ENCODE measurements around the gene CHRND.
A peak's percentile ranks its signal among the peaks of the same experiment; 100 is the strongest.

DNA sequence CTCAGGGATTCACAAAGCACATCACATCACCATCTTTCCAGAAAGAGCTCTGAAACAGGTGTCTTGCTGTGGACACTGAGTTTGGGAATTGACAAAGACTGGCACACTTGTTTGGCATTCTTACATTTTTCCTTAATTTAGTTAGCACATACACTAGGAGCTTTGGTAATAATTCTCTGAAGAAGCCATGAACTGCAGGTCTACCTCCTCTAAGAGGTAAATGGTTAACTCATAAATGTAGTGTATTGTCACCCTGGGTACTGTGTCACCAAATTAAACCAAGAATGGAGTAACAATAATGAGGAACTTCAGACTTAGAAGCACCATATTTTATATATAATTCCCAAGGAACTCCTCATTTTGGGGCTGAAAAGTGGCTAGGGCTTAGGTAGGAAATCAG lies 47.1 kb downstream of the CHRND start:
- TF ChIP-seq, protein P1, sequence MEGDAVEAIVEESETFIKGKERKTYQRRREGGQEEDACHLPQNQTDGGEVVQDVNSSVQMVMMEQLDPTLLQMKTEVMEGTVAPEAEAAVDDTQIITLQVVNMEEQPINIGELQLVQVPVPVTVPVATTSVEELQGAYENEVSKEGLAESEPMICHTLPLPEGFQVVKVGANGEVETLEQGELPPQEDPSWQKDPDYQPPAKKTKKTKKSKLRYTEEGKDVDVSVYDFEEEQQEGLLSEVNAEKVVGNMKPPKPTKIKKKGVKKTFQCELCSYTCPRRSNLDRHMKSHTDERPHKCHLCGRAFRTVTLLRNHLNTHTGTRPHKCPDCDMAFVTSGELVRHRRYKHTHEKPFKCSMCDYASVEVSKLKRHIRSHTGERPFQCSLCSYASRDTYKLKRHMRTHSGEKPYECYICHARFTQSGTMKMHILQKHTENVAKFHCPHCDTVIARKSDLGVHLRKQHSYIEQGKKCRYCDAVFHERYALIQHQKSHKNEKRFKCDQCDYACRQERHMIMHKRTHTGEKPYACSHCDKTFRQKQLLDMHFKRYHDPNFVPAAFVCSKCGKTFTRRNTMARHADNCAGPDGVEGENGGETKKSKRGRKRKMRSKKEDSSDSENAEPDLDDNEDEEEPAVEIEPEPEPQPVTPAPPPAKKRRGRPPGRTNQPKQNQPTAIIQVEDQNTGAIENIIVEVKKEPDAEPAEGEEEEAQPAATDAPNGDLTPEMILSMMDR (IDR thresholded peaks at IDR 0.05; ENCODE audit: low read depth, low read length, missing input control): no peak
- TF ChIP-seq SP1 (IDR thresholded peaks at IDR 0.05): no peak
- peak; percentile 44 for TF ChIP-seq YY1 (IDR thresholded peaks at IDR 0.05)

Measured in liver (tissue), 3 donors.